Stimulated activated CD8-positive, alpha-beta memory T cell treated with anti-CD3 and anti-CD28 coated beads, Interleukin-12 subunit alpha, Interleukin-12 subunit beta, amount 100 ng/mL, for 24 hours (primary cell): ENCODE measurements around the gene ARHGAP24.
"Not testable (repeated sequence)": the region's sequence is repeated elsewhere in the genome, so short reads cannot be mapped to it uniquely, and the experiment has no call there.

Experiments
- DNase-seq: peaks from one replicate; pipeline ENCODE4 v3.0.0-alpha.2; 2020; ENCODE audit errors: extremely low read depth

The ARHGAP24 gene

DNA sequence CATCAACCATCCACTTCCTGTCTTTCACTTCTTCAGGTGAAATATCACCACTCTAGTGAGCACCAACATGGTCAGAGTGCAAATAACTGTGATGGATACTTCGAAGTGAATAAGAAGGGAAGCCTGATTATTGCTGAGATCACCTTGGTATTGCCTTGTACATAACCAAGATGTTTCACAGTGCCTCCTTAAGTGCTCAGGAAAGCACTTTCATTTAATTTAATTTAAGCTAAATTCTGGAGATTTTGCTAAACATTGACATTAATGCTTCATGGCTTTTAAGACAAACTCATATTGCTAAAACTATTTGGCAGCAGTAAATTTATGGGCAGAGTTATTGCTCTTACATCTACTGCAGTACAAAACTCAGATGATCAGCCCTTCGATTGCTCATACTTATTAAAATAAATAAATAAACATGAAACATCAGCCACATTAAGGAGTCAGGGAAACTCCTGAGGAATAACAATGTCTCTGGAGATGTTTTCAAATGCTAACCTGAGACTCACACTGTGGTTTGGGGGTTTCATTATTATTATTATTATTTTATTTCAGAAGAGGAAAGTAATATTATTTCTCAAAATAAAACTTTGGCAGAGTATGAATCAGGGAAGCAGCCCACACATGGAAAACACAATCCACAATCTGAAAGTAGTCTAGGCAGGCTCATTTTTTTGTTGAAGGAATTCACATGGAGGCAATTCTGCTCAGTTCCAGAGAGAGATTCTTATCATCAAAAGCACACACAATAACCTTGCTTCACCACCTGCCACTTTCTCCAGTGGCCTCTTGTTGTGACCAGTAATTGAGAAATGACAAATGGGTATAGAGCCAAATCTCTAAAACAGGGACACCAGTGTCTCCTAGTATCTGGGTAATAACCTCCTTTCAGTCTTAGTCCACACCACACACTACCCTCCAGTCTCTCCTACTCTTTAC lies 540.7 kb downstream of the ARHGAP24 start:
- no peak for DNase-seq

DNA sequence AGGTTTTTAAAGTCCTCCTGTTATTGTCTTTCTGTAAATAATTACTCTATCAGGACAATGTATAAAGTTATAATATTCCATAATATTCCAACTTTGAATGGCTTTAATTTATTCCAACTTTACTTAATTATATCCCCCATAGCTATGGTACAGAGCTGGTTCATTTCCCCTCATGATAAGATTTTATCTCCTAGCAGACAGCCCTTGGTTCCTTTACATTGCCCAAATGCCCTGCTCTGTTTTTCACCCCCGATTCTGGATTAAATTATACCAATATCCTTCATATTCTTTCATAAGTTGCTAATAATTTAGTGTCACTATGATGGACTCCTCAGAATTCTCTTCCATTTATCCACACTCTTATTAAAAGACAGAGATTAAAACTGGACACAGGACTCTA lies 544.4 kb downstream of the ARHGAP24 start:
- no peak for DNase-seq

DNA sequence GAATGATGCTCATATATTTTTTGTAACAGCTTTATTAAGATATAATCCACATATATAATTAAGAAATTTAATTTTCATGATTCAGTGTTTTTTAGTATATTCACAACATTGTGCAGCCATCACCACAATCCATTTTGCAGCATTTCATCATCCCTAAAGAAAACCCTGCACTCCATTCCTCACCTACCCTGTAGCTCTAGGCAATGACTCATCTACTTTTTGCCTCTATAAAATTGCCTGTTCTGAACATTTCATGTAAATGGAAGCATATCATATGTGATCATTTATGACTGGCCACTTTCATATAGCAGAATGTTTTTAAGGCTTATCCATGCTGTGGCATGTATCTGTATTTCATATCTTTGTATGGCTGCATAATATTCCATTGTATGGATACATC lies 545.0 kb downstream of the ARHGAP24 start:
- DNase-seq: no peak

DNA sequence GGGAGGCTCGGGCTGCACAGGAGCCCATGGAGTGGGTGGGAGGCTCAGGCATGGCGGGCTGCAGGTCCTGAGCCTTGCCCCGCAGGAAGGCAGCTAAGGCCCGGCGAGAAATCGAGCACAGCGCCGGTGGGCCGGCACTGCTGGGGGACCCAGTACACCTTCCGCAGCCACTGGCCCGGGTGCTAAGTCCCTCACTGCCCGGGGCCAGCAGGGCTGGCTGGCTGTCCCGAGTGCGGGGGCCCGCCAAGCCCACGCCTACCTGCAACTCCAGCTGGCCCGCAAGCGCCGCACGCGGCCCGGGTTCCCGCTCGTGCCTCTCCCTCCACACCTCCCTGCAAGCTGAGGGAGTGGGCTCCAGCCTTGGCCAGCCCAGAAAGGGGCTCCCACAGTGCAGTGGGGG lies 546.7 kb downstream of the ARHGAP24 start:
- not testable (repeated sequence) for DNase-seq

DNA sequence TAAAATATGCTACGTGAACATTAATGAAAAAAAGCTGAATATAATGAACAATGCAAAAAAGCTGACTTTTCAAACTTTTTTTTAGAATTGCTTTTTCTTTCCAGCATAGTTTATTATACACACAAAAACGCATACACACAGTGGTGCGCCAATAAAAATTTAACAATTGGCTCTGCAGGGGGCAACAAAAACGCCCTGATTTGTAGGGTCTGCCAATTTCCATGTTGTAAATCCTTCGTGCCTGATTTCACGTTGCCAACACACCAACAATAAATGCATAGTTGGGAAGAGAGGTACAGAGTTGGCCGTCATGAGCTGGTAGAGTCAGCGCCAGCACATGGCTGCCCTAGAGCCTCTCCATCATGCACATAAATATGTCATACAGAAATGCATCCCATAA lies 551.8 kb downstream of the ARHGAP24 start:
- DNase-seq: no peak

DNA sequence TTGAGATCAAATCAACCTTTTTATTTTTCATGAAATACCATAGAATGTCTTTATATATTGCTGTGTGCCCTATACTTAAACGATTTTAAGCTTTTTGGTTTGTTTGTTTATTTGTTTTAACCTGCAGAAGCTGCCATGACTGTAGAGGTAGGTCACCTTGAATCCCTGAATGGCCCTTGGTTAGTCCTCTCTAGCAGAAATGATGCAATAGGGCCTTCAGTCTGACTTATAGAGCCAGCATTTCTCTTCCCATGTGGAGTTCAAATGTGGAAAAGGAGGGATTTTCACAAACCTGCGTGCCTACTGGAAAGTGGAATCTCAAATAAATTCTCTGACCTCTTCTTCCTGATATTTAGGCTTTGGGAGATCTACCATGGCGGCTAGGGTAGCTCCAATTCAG lies 557.0 kb downstream of the ARHGAP24 start:
- DNase-seq: no peak

DNA sequence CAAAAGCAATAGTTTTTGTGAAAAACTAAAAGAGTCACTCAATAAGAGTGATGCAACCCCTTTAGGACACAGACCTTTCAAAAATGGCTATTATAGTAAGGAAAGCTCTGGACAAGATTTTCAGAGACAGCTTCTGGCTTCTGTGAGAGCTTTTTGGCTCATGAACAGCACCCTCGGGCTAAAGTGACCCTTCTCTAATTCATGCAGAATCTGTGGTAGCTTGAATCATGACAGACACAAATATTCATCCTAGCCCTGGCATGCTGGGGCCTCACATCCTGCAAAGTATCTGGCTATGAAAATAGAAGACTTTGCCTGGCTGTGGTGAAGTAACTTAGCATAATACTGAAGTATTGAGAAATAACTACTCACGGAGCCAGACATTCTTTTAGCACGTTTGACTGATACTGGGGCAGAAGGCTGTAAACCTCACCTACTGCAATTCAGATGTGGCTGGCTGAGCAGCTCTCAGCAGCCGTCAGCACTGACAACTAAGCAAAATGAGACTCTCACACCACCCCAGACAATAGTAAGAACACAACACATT lies 557.6 kb downstream of the ARHGAP24 start:
- no peak for DNase-seq

DNA sequence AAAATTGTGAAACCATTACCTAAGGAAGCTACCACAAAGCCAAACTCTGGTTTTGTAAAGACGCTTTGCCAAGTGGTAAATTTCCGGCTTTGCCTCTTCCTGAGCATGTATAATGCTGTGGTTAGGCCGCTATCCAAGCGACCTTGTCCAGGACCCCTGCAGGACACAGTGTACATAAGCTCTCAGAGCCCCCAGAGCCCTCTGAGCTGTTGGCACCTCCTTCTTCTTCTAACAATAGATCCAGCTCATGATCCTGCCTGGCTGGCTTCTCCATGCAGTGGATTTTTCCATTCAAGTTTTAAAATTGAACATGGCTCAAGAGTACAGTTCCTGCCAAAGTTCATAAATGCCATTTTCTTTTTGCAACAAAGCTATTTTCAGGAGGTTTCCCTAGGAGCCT lies 558.2 kb downstream of the ARHGAP24 start:
- no peak for DNase-seq

DNA sequence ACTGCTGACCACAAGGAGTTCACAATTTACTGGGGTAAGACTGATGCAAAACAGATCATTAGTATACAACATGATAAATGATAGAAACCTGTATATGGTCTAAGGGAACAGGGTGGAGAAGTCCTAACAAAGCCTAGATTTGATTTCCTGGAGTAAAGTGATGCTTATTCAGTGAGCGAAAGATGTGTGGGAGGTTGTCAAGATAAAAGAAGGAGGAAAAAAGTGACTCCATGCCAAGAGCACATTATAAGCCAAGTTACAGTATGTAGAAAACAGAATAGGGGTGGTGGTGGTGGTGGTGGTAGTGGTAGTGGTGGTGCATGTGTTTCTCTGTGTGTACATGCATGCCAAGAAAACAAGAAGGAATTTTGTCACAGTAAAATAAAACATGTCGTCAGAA lies 559.7 kb downstream of the ARHGAP24 start:
- no peak for DNase-seq

DNA sequence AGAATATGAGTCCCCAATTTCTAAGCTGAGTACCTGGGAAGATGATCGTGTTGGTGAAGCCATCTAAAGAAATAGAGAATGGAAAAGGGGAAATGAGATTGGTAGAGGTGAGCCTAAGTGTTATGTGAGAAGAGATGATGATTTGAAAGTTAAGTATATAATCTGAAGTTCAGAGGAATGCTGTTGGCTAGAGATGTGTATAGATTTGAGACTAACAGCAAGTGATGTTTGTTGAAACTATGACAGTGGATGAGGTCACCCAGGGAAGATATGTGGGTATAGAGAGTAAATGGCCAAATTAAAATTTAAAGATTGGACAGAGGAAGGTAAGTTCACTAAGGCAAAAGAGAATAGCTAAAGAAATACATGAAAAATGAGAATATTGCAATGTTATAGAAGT lies 560.7 kb downstream of the ARHGAP24 start:
- no peak for DNase-seq

DNA sequence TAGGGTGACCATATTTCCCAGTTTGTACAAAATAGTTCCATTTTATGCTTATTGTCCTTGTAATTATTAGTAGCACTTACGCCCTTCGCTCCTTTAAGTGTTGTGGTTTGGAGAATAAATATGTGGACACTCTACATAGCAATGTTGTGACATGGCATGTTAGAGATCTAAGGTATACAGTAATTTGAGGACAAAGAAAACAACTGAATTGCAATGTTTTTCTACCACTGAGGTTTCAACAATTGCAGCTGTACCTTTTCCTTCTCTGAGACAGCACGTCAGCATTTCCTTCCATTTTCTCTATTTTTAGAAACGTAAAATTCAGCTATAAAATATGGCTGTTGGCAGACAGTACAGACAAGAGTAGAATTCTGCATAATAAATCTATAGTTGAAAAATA lies 561.8 kb downstream of the ARHGAP24 start:
- DNase-seq: no peak

DNA sequence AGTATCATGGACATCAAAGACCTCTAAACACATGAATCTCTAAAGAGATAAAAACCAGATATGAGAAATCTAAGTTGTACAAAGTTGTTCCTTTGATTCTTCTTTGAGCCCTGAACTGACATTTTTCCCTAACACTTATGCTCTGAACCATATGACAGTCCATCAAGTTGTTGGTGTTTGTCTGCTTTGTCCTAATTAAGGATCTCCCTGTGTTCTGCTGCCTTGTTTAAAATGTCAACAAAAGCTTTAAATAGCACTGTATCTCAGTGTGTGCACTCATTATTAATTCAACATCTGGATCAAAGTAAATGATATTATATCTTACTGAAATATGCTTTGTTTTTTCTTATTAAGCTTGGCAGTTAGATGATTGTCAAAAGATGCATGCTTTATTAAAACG lies 563.1 kb downstream of the ARHGAP24 start:
- DNase-seq: no peak

DNA sequence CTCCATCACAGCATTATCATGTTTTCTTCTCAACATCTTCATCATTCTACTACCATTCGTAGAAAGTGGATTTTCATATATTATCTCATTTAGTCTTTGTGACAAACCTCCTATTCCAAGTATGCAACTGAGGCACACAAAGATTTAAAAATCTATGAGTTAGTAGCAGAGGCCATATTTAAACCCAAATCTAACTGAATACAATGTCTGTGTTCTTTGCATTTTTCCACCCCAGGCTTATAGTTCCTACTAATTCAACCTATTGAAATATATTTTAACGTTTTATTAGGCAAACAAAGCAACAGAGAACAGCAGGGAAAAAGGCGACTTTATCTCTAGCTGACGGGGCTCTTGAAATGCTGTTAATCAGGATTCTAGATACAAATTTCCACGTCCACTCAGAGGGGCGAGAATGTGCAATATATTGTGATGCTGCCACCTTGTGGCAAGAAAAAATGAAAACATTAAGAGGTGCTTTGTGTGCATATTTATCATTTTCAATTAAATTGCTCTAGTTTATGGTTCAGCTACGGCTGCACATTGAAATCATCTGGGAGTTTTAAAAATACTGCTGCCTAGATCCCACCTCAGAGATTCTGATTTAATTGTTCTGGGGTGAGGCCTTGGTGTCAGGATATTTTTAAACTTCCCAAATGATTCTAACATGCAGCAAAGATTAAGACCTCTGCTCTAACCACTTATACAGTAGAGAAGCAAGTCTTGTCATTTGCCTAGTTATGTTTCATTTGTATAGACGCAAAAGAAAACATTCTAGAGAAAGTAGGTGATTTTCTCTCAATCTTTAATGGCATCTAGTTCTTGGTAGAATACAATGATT lies 569.0 kb downstream of the ARHGAP24 start:
- DNase-seq: no peak

DNA sequence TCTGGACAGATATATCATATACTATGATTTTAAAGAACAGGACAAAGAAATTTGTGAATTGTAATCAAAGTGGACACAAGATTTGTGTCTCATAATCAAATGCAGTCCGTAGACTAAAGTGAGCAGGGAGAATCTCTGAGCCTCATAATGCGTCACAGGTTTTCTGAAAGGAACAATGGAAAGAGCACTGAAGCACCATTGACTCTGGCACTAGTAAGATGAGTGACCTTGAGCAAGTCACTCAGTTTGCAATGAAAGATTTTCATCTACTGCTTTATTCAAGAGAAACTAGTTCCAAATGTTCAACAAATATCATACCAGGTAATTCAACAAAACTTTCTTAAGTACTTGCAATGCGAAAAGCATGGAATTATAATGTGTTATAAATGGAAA lies 569.6 kb downstream of the ARHGAP24 start:
- no peak for DNase-seq

DNA sequence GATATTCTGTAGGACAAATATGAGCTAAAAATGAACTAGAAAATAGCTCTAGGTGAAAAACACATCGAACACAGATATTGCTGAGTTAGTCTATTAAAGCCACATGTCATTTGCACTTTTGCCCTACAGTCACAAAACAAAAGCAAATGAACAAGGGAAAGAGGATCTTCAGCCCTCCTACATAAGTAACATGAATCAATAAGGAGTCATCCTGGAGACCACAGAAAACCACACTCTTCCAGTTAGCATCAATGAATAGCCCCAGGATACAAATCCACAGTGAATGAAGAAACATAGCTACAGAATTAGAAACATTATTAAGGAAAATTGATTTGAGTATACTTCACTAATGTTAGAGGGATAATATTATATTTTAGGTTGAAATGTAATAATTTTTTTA lies 573.5 kb downstream of the ARHGAP24 start:
- DNase-seq: no peak

DNA sequence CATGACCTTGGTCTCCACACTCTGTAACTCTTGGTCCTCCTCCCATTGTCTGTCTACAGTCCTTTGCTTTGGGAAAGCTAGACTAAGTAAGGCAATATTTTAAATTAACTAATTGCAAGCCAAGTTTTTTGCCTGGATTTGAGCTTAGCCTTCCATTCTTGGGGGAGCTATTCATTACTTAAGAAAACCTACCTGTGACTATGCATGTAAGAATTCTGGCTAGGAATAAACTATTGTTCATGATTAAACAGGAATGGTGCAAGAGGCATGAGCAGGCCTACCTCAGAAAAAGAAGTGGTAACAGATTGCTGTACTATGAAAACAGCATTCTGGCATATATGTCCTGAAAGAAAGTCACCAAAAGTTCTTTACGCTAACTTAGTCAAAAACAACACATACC lies 575.5 kb downstream of the ARHGAP24 start:
- no peak for DNase-seq
